GM12801 (cell line): ENCODE data around the gene RNF135.

Experiments used
- TF ChIP-seq, protein P1 (sequence below): IDR thresholded peaks from one replicate; pipeline ENCODE4 v1.5.1; 2011; ENCODE audit warnings: control low read depth; ENCODE audit not compliant: insufficient read length; ENCODE audit errors: extremely low read depth

RNF135 gene

DNA sequence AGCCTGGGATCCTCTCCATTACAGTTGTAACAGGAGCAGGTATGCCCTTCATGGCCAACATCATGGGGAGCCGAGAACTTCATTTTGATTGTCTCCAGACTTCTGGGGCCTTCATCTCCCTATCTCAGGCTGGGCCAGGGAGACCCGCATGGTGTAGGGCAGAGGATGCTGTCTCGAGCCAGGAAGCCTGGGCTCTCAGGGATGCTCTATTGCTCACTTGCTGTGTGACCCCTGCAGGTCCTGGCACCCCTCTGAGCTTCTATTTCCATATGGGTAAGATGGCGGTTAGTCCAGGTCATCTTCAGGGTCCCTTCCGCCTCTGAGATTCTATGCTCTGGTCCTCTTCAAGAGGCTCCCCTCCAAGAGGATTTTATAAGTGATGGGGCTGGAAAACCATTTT, 20.6 kb upstream of the RNF135 start:
- TF ChIP-seq, protein P1, sequence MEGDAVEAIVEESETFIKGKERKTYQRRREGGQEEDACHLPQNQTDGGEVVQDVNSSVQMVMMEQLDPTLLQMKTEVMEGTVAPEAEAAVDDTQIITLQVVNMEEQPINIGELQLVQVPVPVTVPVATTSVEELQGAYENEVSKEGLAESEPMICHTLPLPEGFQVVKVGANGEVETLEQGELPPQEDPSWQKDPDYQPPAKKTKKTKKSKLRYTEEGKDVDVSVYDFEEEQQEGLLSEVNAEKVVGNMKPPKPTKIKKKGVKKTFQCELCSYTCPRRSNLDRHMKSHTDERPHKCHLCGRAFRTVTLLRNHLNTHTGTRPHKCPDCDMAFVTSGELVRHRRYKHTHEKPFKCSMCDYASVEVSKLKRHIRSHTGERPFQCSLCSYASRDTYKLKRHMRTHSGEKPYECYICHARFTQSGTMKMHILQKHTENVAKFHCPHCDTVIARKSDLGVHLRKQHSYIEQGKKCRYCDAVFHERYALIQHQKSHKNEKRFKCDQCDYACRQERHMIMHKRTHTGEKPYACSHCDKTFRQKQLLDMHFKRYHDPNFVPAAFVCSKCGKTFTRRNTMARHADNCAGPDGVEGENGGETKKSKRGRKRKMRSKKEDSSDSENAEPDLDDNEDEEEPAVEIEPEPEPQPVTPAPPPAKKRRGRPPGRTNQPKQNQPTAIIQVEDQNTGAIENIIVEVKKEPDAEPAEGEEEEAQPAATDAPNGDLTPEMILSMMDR, result no peak

DNA sequence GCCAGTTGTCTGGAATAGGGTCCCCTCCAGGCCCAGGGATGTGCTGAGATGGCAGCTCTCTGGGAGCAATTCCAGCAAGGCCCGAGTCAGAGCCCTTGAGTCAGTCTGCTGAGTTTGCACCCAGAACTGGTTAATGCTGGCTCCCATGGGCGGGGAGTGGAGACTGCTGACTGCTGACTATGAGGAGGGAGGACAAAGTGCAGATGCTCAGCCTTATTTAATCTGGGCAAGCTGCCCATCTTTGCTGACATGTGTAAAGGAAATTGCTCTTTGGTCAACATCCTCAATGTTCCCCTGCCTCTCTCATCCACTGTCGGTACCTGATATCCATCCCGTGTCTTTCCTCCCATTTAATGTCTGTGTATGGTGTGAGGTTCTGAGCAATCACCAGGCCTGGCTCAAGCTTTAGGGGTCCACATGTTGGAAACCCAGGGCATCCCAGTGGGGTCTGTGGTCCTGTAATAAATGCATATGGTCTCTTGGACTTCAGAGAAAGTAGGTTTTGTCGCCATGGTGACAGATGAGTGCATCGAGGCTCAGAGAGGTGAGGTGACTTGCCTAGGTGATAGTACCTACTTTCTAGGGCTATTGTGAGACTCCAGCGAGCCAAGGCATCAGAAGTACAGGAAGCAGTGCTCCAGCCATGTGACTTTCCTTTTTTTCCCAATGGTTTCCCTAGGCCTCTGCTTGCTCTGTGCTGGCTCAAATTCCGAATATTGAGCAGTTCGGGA, 20.0 kb upstream of the RNF135 start:
- TF ChIP-seq, protein P1, result no peak

DNA sequence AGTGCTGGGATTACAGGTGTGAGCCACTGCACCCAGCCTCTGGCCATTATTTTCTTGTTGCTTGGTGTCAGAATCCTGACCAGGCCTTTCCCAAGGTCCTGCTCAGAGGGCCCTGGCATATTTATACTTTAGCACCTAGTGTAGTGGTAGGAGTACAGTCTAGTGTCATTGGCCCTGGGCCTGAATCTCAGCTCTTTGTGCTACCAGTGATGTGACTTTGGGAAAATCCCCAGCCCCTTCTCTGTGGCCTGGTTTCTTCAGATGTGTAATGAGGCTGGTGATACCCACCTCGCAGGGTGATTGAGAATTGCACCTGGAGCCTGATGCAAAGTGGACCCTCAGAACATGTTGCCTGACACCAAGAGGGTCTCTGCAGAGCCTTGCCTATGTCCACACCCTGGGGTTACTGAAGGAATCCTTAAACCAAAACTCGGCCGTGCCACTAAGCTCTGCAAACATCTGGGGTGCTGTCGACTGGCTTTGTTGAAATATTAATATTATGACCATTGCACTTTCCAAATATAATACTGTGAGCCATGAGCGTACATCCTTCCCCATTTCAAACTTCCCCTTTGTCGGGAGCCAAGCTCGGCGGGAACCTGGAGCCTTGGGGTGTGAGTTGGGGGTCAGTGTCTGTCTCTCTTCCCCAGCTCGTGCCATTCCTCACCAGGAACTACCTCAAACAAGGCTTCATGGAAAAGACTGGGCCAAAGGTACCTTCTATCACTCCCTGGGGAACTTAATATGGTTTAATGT, 18.0 kb upstream of the RNF135 start:
- TF ChIP-seq, protein P1, result no peak

DNA sequence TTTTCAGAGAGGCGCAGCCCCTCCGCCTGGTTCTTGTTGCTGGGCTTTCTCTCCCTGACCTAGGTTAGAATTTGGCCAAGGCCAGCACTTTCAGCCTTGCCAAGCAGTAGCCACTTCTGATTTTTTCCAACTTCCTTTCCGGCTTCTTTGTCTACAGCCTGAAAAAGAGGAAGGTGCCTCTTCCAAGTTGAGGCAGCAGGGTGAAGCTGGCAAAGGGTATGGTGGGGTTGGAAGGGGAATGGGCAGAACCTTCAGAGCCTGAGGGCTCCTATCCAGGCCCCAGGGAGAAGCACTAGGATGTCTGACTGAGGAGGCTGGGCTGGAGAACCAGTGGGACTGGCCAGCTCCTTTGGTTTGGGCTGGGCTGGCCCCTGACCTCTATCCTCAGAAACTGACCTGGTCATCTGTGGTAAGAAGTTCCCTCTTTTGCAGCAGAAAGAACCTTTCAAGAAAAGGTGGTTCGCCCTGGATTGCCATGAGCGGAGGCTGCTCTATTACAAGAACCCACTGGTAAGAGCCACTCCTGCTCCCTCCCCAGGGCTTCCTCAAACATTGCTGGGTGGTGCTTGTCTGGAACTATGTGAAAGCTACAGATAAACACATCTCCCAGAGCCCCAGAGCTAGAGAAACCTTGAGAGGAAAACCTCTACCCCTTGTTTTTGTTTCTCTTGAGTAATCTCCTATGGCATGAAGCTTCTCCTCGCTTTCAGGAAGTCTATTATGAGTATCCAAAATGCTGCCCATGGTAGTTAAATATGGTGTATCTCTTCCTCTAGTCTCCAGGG, 16.6 kb upstream of the RNF135 start:
- TF ChIP-seq, protein P1, result no peak

DNA sequence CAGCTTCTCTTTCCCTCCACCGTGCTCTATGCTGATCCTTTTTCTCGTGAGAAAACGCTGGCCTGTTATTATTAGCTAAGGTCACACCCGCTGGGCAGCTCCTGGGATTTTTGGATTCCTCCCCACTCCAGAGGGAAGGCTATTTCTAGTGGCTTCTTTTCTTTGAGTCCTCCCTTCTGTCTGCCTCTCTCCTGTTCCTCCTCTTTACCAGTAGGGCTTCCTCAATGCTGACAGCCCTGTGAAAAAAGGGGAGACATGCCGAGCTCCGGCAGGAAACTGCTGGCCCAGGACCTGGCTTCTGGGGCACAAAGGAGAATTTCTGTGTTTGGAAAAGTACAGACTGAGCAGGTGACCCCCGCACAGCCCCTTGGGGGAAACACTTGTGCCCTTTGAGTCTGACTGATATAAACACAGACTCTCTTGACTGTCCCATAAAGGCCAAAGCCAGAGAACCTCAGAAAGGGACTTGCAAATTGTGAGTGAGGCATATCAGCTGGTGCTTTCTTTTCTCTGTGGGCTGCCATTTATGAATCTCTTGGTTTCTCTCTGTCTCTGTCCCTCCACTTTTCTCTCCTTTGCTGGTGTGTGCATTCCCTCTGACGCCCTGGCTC, 14.0 kb upstream of the RNF135 start:
- TF ChIP-seq, protein P1, result no peak

DNA sequence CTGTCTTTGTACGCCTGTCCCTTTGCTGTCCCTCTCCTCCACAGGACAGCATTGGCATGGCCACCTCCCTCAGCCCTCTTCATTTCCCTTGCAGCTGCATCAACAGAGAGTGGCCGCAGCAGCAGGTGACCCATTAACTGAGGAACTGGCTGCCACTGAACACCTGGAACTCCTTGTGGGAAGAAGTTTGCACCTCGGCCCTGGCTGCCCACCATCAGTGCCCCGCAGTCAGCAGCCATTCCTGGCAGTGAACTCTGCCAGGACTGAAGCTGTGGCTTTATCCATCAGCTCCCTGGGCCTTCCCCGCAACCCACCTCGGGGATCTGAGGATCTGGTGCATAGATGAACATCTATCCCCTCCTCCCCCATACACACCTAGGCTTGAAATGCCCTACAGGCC, 13.1 kb upstream of the RNF135 start:
- TF ChIP-seq, protein P1, result no peak

DNA sequence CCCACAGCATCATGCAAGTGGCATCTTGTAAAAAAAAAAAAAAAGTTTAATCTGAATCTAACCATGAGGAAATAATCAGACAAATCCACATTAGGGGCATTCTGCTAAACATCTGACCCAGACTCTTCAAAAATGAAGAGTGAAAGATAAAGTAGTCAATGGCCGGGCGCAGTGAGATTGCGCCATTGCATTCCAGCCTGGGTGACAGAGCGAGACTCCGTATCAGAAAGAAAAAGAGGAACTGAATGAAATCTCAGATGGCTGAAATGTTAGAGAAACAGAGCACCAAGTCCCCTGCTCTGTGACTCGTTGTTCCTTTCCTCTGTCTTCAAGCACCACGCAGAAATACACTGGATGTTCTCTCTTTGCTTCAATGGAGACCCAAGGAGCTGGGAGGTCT, 12.7 kb upstream of the RNF135 start:
- TF ChIP-seq, protein P1, result no peak
